NCI-H446 treated with DMSO at 0.1 percent for 48 hours (cell line): ENCODE measurements around the gene HAUS8.

ENCODE experiments used
- DNase-seq: peaks from one replicate; lab custom pipeline; 2025; lab: John Stamatoyannopoulos, UW

The HAUS8 gene

DNA sequence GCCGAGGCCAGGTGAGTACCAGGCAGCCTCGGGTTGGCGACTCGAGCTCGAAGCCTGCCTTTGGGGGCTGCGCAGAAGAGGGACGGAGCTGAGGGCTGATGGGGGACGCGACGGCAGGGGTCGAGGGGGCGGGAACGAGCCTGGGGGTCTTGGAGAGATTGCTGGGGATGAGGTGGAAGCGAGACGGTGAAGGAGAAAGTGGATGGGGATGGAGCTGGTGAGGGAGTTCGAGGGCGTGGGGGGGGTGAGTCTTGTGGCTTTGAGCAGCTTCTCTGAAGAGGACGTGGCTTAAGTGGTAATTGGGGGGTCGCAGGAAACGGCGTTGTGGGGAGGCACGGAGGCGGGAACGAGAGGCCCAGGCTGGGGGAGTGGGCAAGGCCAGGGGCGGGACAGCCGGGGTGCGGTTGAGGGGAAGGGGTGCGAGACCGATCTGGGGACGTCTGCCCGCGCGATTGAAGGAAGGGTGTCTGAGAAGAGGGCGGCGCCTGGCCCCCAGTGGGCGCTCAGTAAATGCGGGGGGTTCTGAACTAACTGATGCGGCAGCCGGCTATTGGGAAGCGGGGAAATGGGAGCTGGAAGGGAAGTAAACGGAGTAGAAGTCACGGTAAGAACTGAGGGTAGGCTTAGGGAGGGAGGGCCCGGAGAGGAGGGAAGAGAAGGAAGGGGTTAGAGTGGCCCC lies 751 bp upstream of the HAUS8 start:
- no peak for DNase-seq

GRCh38 chr19:17074634-17075034 lies 618 bp downstream of the HAUS8 start:
- DNase-seq: no peak

DNA sequence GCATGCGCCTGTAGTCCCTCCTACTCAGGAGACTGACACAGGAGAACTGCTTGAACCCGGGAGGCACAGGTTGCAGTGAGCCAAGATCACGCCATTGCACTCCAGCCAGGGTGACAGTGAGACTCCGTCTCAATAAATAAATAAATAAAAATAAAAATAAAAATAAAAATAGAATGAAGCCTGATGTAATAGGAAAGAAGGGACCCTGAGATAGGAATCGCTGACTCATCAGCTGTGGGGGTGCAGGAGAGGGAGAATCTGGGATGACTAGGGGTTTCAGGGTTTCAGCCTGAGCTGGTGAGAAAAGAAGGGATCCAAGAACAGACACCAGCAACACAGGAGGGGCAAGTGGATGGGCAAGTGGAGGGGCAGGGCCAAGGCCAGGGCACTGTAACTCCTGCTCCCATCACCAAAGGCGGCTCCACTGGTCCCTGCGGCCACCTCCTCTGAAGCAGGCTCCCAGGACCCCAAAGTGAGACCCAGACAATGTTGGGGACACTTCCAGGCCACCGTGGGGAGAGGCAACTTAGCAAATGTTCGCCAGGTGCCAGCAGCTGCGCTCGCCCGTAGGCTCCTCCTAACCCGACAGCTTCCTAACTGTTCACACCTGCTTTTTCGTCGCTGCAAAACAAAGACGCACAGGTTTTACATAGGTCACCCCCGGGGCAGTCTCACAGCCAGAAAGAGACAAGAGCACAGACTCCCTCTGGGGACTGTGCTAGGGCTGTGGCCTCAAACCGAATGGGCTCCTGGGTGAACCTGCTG lies 1.2 kb downstream of the HAUS8 start:
- DNase-seq: no peak

- no peak for DNase-seq
Measured at GRCh38 chr19:17070912-17071311, 4.3 kb downstream of the HAUS8 start.

- no peak for DNase-seq
Measured at GRCh38 chr19:17070421-17070820, 4.8 kb downstream of the HAUS8 start.

DNA sequence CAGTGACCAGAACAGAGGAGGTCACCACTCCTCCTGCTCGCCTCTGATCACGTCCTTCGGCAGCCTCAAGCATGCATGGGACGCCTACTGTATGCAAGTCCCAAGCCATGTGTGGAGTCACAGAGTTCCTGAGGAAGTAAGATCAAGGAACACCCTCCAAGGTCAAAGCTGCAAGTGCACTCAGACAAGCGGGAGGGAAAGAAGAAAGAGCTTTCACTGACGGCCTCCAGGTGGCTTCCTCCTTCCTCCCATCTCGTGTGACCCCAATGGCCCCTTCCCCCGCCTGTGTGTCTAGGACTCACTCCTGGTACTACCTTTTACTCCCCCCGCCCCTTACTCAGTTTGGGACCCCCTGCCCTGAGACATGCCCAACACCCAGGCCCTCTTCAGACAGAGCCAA lies 6.1 kb downstream of the HAUS8 start:
- DNase-seq: no peak

DNA sequence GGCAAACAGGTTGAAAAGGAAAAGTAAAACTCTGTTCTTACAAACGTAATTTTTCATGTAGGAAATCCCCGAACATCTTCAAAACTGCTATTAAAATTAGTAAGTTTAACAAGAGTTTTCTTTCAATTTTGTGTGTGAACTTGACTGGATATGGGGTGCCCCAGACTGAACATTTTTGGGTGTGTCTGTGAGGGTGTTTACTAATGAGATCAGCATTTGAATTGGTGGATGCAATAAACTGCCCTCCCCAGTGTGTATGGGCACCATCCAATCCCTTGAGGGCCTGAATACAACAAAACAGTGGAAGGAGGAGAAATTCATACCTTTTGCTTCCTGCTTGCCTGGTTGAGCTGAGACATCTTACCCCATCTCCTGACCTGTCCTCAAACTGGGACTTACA lies 11.8 kb downstream of the HAUS8 start:
- DNase-seq: no peak

GRCh38 chr19:17061691-17062090 lies 13.6 kb downstream of the HAUS8 start:
- no peak for DNase-seq

DNA sequence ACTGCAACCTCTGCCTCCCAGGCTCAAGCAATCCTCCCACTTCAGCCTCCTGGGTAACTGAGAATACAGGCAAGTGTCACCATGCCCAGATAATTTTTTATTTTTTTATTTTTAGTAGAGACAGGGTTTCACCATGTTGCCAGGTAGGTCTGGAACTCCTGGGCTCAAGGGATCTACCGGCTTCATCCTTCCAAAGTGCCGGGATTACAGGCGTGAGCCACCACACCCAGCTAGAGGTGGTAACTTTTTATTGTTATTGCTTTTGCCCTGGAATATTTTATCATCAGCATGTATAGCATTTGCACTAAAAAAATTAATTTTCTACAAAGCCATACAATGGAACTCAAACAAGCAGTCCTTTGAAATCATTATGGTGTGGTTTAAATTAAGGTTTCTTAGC lies 14.0 kb downstream of the HAUS8 start:
- no peak for DNase-seq

DNA sequence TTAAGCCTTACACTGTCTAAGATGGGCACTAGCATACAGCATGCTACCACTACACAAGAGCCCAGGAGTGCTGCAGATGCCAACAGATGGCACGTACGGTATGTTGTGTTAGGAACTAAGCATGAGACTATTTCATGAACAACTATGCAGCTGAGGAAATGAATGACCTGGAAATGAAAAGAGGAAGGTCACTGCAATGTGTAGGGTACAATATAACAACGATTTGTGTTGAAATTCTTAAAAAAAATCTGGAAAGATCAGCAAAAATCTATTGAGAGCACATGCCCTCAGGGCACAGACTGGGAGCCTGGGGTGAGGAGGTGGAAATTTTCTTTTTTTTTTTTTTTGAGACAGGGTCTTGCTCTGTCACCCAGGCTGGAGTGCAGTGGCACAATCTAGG lies 14.4 kb downstream of the HAUS8 start:
- no peak for DNase-seq

- no peak for DNase-seq
Measured at GRCh38 chr19:17058236-17058635, 17.0 kb downstream of the HAUS8 start.

GRCh38 chr19:17055636-17056035 lies 19.6 kb downstream of the HAUS8 start:
- no peak for DNase-seq

DNA sequence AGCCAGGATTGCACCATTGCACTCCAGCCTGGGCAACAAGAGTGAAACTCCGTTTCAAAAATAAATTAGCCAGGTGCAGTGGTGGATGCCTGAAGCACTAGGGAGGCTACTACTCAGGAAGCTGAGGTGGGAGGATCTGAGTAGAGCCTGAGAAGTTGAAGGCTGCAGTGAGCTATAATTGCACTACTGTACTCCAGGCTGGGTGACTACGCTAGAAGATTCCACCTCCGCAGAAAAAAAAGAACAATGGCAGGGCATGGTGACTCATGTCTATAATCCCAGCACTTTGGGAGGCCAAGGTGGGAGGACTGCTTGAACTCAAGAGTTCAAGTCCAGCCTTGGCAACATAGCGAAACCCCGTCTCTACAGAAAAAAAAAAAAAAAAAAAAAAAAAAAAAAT lies 20.5 kb downstream of the HAUS8 start:
- DNase-seq: no peak

GRCh38 chr19:17052439-17052838 lies 22.8 kb downstream of the HAUS8 start:
- no peak for DNase-seq

- no peak for DNase-seq
Measured at GRCh38 chr19:17049711-17050280, 25.5 kb downstream of the HAUS8 start.

DNA sequence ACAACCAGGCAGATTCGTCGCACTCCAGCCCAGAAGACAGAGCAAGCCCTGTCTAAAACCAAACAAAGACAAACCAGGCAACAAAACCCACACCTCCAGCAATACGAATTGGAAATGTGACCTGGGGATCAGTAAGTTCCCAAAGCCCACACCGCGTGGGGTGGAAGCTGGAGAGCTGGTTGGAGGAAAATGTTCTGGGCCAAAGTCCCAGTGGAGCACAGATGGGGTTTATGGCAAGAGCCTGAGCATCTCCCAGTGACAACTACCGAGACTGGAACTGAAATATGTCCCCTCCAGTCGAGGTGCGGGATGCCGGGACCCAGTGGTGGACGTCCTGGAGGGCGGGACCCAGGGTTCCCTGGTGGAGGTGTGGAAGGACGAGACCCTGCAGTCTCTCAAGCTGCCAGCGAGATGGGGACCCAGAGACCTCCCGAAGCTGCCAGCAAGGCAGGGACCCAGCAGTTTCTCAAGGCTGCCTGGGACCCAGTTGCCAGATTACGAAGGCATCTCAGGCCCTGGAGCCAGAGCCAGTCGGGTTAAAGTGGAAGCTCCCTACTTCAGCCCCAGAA lies 26.3 kb downstream of the HAUS8 start:
- no peak for DNase-seq

GRCh38 chr19:17045907-17046502 lies 29.2 kb downstream of the HAUS8 start:
- DNase-seq: no peak

- DNase-seq: no peak
Measured at GRCh38 chr19:17043744-17044143, 31.5 kb downstream of the HAUS8 start.

GRCh38 chr19:17041976-17042375 lies 33.3 kb downstream of the HAUS8 start:
- DNase-seq: no peak

DNA sequence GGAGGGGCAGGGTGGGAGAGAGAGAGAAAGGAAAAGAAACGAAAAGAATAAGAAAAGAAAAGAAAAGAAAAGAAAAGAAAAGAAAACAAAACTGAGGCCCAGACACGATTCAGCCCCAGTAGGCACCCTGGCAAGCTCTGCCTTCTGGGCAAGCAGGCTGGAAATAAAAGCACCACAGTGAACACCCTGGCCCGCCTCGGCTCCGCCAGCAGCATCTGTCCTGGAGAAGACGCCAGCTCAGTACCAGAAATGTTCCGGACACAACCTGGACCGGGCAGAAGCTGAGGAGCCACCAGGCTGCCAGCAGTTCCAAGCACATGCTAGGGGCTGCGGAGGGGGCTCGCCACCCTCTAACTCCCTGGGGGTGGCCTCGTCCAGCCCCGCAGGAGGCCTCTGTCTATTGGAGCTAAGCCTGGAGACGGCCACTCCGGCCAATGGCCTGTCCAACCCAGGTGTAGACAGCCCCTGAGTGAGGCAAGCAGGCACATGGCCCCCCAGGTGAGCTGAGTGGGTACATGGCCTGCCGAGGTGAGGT lies 37.2 kb downstream of the HAUS8 start:
- no peak for DNase-seq

DNA sequence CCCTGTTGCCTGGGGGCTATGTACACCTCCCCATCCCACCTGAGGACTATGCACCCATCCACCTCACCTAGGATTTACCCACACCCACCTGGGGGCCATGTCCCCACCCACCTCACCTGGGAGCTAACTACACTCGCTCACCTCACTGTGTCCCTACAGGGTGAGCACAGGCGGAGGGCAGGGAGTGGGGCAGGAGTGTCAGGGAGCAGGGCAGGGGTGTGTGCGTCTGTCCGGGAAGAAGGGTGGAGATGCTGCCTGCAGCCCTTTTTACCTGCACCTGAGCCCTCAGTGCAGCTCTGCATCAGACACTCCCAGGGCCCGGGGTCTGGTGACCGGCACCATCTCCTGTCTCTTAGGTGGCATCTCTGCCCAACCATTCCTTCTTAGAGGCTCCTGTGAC lies 38.1 kb downstream of the HAUS8 start:
- no peak for DNase-seq

- DNase-seq: no peak
Measured at GRCh38 chr19:17036640-17037039, 38.6 kb downstream of the HAUS8 start.
